K562 (cell line): Measurements from ENCODE around the gene TMEM43. TPM values are rescaled to one million over a fixed set of nuclear protein-coding genes. Genes with fewer than 3 reads are reported as not detected.
A peak's percentile ranks its signal among the peaks of the same experiment; 100 is the strongest.

Source experiments
- ATAC-seq: fragments of 200-7000 bp; cut with Tn5 transposase; 3 replicates; pipeline ENCODE4 v1.9.1; 2020; ENCODE audit warnings: moderate library complexity
- BruUV-seq: library from RNA; stranded (reverse); fragments of 400-500 nt; replicated peaks from 2 replicates; lab custom pipeline; 2021; lab: Mats Ljungman, UMichigan
- CTCF ChIA-PET: fragments of 300-600 bp; formaldehyde crosslinking; extraction: SDS; loops from one replicate; lab custom pipeline; 2021; ENCODE audit warnings: low intra/inter-chr PET ratio; lab: Yijun Ruan, JAX
- POLR2A ChIA-PET: fragments of 300-600, 350-650 bp; sonication (Branson Sonifier 250); formaldehyde crosslinking; extraction: SDS; loops from one replicate; lab custom pipeline; 2021; ENCODE audit warnings: antibody characterized with exemption, inconsistent platforms; lab: Yijun Ruan, JAX
- DNase-seq, 4 experiments: peaks; one replicate each; pipeline versions ENCODE4 v3.0.0 to v3.0.0-alpha.2; 2011 to 2018; ENCODE audit warnings: low spot score in 3 of 4, mixed read lengths in 3 of 4; ENCODE audit errors: extremely low read depth in 1 of 4
- FAIRE-seq: peaks from 2 replicates; lab custom pipeline; 2011; peaks lifted over from hg19 to GRCh38; lab: Jason Lieb, UNC
- H2AFZ ChIP-seq: 2 replicates; pipeline ENCODE4 v1.6.0; 2011; ENCODE audit warnings: low read depth, low read length, control low read depth, inconsistent platforms
- H3K27ac ChIP-seq: fragments of 200-600 bp; 3 replicates; pipeline ENCODE4 v1.8.0; 2011; ENCODE audit warnings: low read depth, mild to moderate bottlenecking, control low read depth, inconsistent platforms, low read length, moderate library complexity, mixed read lengths; ENCODE audit errors: extremely low read depth
- H3K27me3 ChIP-seq, 2 experiments: fragments of 300-600 bp in 1 of 2; 2 replicates in 1 of 2; 3 replicates in 1 of 2; pipeline versions ENCODE4 v1.6.0 to v1.8.0; 2011; ENCODE audit warnings: inconsistent platforms in 2 of 2, low read length in 2 of 2, mild to moderate bottlenecking in 1 of 2, mixed read lengths in 1 of 2, moderate library complexity in 1 of 2; ENCODE audit not compliant: control insufficient read depth in 2 of 2, insufficient read depth in 2 of 2
- H3K36me3 ChIP-seq: fragments of 300-600 bp; 3 replicates; pipeline ENCODE4 v1.8.0; 2011; ENCODE audit warnings: mild to moderate bottlenecking, low read length, inconsistent platforms; ENCODE audit not compliant: control insufficient read depth, insufficient read depth
- H3K4me1 ChIP-seq, 2 experiments: fragments of 200-600 bp in 1 of 2; replicated peaks in 1 of 2; 2 replicates in 1 of 2; 3 replicates in 1 of 2; pipeline versions ENCODE4 v1.5.1 to v1.8.0; 2011; ENCODE audit warnings: inconsistent platforms in 2 of 2, low read length in 2 of 2, mild to moderate bottlenecking in 1 of 2, mixed read lengths in 1 of 2, moderate library complexity in 1 of 2; ENCODE audit not compliant: control insufficient read depth in 2 of 2, insufficient read depth in 2 of 2
- H3K4me2 ChIP-seq: 2 replicates; pipeline ENCODE4 v1.6.1; 2011; ENCODE audit warnings: low read length, control low read depth, inconsistent platforms, mixed read lengths; ENCODE audit not compliant: insufficient read depth
- H3K4me3 ChIP-seq: fragments of 200-600 bp; sonication (generic), shearing (Covaris generic); 2 replicates; pipeline ENCODE4 v1.5.1; 2016; ENCODE audit warnings: control low read depth, inconsistent platforms
- H3K79me2 ChIP-seq: fragments of 200-600 bp; 3 replicates; pipeline ENCODE4 v1.8.0; 2011; ENCODE audit warnings: low read length, inconsistent platforms; ENCODE audit not compliant: control insufficient read depth, insufficient read depth
- H3K9ac ChIP-seq, 2 experiments: 2 replicates each; pipeline versions ENCODE4 v1.6.0 to v1.6.1; 2011; ENCODE audit warnings: low read depth in 2 of 2, low read length in 2 of 2, control low read depth in 1 of 2, inconsistent platforms in 1 of 2, mild to moderate bottlenecking in 1 of 2, mixed read lengths in 1 of 2; ENCODE audit not compliant: insufficient read depth in 1 of 2
- H3K9me1 ChIP-seq: one replicate; pipeline ENCODE4 v1.6.0; 2011; ENCODE audit warnings: inconsistent platforms, mild to moderate bottlenecking, low read length, moderate library complexity; ENCODE audit not compliant: control insufficient read depth, insufficient read depth
- H3K9me3 ChIP-seq: replicated peaks from 2 replicates; pipeline ENCODE4 v1.5.1; 2011; ENCODE audit warnings: low read depth, low read length, inconsistent platforms; ENCODE audit not compliant: control insufficient read depth, insufficient read depth
- H4K20me1 ChIP-seq: replicated peaks from 2 replicates; pipeline ENCODE4 v1.6.1; 2011; ENCODE audit warnings: low read length, inconsistent platforms, mixed read lengths; ENCODE audit not compliant: control insufficient read depth, insufficient read depth
- ZFX ChIP-seq: sonication (generic); formaldehyde crosslinking; IDR thresholded peaks from 2 replicates; pipeline ENCODE4 v1.8.0; 2022; ENCODE audit warnings: mild to moderate bottlenecking, missing genetic modification reagents, moderate library complexity
- WGBS: fragments of 100-300 bp; shearing (Covaris generic); methylation state at CpG from one replicate; pipeline ENCODE4 v1.1.6; 2016; ENCODE audit warnings: low coverage, mixed read lengths; ENCODE audit not compliant: insufficient coverage; ENCODE audit errors: missing lambda C conversion rate; 5-methylcytosine and 5-hydroxymethylcytosine counted together
- in situ Hi-C: fragments of 300-500 bp; cut with MboI; formaldehyde crosslinking; loops from 4 replicates; pipeline ENCODE4 v1.15.0; 2018; ENCODE audit warnings: inconsistent platforms, mixed read lengths
- intact Hi-C: fragments of 100-400 bp; cut with micrococcal nuclease; formaldehyde crosslinking; loops from 2 replicates; pipeline ENCODE4 v1.14.2; 2022
- polyA plus RNA-seq, 8 experiments: library from polyadenylated mRNA; depleted of rRNA in 4 of 8; stranded (reverse) in 5 of 8; unstranded in 3 of 8; fragments of >200 nt; fragmentation: Nextera tagmentation in 2 of 8; fragmentation: Illumina TruSeq in 1 of 8; extraction: Ambion mirVana in 2 of 8; extraction: Trizol in 1 of 8; gene quantifications; 2 replicates each; pipeline versions ENCODE4 v1.2.1 to v1.2.3, GENCODE V29; 2011 to 2014; ENCODE audit warnings: inconsistent platforms in 1 of 8, missing spikeins in 1 of 8
- total RNA-seq, 7 experiments: library from RNA; depleted of rRNA in 6 of 7; stranded (reverse); fragments of >200 nt in 6 of 7; fragmentation: Illumina TruSeq in 2 of 7; extraction: Trizol in 2 of 7; gene quantifications; 2 replicates each; pipeline versions ENCODE4 v1.2.1 to v1.2.3, GENCODE V29; 2011 to 2021; ENCODE audit warnings: low replicate concordance in 1 of 7
- TF ChIP-seq, protein P1 (sequence below): fragments of 250-450 bp; sonication (Bioruptor Pico); IDR thresholded peaks from 2 replicates; pipeline ENCODE4 v1.4.0; 2020

TMEM43 gene
- total and polyA plus RNA-seq, 9 of the 15 experiments (the other 6 are each of a cell fraction or from before 2014, with no cell fraction given), result 16.7 to 46.1 (median 35.7) TPM

DNA sequence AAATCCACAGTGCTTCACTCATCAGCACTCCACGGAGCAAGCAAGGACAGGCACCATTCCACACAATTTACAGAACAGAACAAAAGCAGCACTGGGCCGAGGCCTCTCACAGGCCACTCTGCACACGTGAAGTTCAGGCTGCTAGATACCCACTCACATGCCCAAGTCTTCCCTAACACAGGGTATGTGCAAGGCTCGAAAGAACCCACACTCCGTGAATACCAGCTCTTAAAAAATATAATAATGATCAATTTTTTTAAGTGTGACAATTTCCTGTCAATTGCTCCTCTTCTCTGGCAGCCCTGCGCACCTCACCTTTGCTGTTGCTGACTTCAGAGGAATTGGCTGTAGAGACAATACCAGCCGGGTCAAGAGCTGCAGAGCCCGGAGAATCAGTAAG lies 34.6 kb downstream of the TMEM43 start:
- 99% methylated on average over 8 of the region's 8 CpGs for WGBS
- FAIRE-seq, result no peak
- no peaks in the 10 kb centered on the region for H3K27me3 ChIP-seq
- ChIA-PET CTCF (no interaction called here), POLR2A (no interaction called here)
- no peak overlapping the region for H2AFZ ChIP-seq
- ATAC-seq, result no peak
- 0 out of 2 replicates have a peak, but pooled peaks have one; percentile 21 for TF ChIP-seq ZFX (CRISPR knock-in tag)
- TF ChIP-seq, protein P1, sequence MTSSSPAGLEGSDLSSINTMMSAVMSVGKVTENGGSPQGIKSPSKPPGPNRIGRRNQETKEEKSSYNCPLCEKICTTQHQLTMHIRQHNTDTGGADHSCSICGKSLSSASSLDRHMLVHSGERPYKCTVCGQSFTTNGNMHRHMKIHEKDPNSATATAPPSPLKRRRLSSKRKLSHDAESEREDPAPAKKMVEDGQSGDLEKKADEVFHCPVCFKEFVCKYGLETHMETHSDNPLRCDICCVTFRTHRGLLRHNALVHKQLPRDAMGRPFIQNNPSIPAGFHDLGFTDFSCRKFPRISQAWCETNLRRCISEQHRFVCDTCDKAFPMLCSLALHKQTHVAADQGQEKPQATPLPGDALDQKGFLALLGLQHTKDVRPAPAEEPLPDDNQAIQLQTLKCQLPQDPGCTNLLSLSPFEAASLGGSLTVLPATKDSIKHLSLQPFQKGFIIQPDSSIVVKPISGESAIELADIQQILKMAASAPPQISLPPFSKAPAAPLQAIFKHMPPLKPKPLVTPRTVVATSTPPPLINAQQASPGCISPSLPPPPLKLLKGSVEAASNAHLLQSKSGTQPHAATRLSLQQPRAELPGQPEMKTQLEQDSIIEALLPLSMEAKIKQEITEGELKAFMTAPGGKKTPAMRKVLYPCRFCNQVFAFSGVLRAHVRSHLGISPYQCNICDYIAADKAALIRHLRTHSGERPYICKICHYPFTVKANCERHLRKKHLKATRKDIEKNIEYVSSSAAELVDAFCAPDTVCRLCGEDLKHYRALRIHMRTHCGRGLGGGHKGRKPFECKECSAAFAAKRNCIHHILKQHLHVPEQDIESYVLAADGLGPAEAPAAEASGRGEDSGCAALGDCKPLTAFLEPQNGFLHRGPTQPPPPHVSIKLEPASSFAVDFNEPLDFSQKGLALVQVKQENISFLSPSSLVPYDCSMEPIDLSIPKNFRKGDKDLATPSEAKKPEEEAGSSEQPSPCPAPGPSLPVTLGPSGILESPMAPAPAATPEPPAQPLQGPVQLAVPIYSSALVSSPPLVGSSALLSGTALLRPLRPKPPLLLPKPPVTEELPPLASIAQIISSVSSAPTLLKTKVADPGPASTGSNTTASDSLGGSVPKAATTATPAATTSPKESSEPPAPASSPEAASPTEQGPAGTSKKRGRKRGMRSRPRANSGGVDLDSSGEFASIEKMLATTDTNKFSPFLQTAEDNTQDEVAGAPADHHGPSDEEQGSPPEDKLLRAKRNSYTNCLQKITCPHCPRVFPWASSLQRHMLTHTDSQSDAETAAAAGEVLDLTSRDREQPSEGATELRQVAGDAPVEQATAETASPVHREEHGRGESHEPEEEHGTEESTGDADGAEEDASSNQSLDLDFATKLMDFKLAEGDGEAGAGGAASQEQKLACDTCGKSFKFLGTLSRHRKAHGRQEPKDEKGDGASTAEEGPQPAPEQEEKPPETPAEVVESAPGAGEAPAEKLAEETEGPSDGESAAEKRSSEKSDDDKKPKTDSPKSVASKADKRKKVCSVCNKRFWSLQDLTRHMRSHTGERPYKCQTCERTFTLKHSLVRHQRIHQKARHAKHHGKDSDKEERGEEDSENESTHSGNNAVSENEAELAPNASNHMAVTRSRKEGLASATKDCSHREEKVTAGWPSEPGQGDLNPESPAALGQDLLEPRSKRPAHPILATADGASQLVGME (CRISPR knock-in tag), result no peak
- DNase-seq, result no peak
- H3K4me2 ChIP-seq, result no peak overlapping the region
- no peak overlapping the region for H3K27ac ChIP-seq
- peaks cover 16% of the 10 kb centered on the region for H3K9me3 ChIP-seq
- H3K4me3 ChIP-seq, result no peak overlapping the region
- no peaks in the 10 kb centered on the region; the same call in 1 of the 2 replicates for H4K20me1 ChIP-seq
- H3K4me1 ChIP-seq, result no peaks in the 10 kb centered on the region
- H3K36me3 ChIP-seq, result peaks cover 90% of the 10 kb centered on the region
- intact Hi-C loops, result no loop called here
- in situ Hi-C loops, result no loop called here
- H3K79me2 ChIP-seq, result no peaks in the 10 kb centered on the region
- H3K9ac ChIP-seq, result no peak overlapping the region
- no peaks in the 10 kb centered on the region for H3K9me1 ChIP-seq
- no TSS peak for BruUV-seq
